GM12865 (cell line): Measurements from ENCODE around the gene KDM8.

Experiments used
- DNase-seq: peaks from one replicate; pipeline ENCODE4 v3.0.0; 2010; ENCODE audit warnings: low read depth
- H3K4me3 ChIP-seq: 2 replicates; pipeline ENCODE4 v1.5.1; 2011; ENCODE audit warnings: mild to moderate bottlenecking, low read depth, low read length, control low read depth
- CTCF ChIP-seq: IDR thresholded peaks from 2 replicates; pipeline ENCODE4 v1.5.1; 2011; ENCODE audit warnings: low read length, control low read depth, low read depth, inconsistent platforms; ENCODE audit not compliant: insufficient read depth; ENCODE audit errors: missing control alignments

Gene KDM8

GRCh38 chr16:27220991-27221390, 17.7 kb downstream of the KDM8 start:
- no peak for TF ChIP-seq CTCF
- no peak overlapping the region for H3K4me3 ChIP-seq
- no peak for DNase-seq

GRCh38 chr16:27221576-27222248, 18.4 kb downstream of the KDM8 start:
- H3K4me3 ChIP-seq, result no peak overlapping the region
- no peak for DNase-seq
- no peak for TF ChIP-seq CTCF

- no peak overlapping the region for H3K4me3 ChIP-seq
Observed at GRCh38 chr16:27222249-27223225, 19.2 kb downstream of the KDM8 start.

GRCh38 chr16:27223226-27223610, 19.9 kb downstream of the KDM8 start:
- TF ChIP-seq CTCF, result no peak
- H3K4me3 ChIP-seq, result no peak overlapping the region
- DNase-seq, result no peak

More at GRCh38 chr16:27222249-27223225, 19.2 kb downstream of the KDM8 start:
- no peak for TF ChIP-seq CTCF
- no peak for DNase-seq

GRCh38 chr16:27223701-27224100, 20.4 kb downstream of the KDM8 start:
- no peak for TF ChIP-seq CTCF
- H3K4me3 ChIP-seq, result no peak overlapping the region
- no peak for DNase-seq

- TF ChIP-seq CTCF, result no peak
- no peak overlapping the region for H3K4me3 ChIP-seq
- no peak for DNase-seq
Observed at GRCh38 chr16:27224271-27224737, 21.0 kb downstream of the KDM8 start.
